Activated T-helper 1 cell treated with anti-CD3 and anti-CD28 coated beads, Interleukin-12 subunit alpha, Interleukin-12 subunit beta, Interleukin-2, Interleukin-4 antibody, amounts not matched to agents 30 ng/mL and 10 ng/mL and 1 ng/mL, durations not matched to agents 14 hours and 24 hours and 36 hours (primary cell): Measurements from ENCODE around the gene FAM163A. TPM values are rescaled to one million over a fixed set of nuclear protein-coding genes. Genes with fewer than 3 reads are reported as not detected.

Source experiments
- DNase-seq: peaks from one replicate; pipeline ENCODE4 v3.0.0; 2021; ENCODE audit warnings: low spot score
- H3K27ac Mint-ChIP-seq: one replicate; pipeline ENCODE4 v1.8.0; 2021; ENCODE audit warnings: mild to moderate bottlenecking, mixed read lengths
- H3K27me3 Mint-ChIP-seq: one replicate; pipeline ENCODE4 v1.8.0; 2022; ENCODE audit warnings: mild to moderate bottlenecking, moderate library complexity, mixed read lengths; ENCODE audit not compliant: insufficient read depth
- H3K36me3 Mint-ChIP-seq: one replicate; pipeline ENCODE4 v1.8.0; 2021; ENCODE audit warnings: low read depth, mixed read lengths
- H3K4me1 Mint-ChIP-seq: one replicate; pipeline ENCODE4 v1.8.0; 2021; ENCODE audit warnings: low read depth, mixed read lengths
- H3K4me3 Mint-ChIP-seq: one replicate; pipeline ENCODE4 v1.8.0; 2021; ENCODE audit warnings: mild to moderate bottlenecking, moderate library complexity, mixed read lengths
- H3K9me3 Mint-ChIP-seq: one replicate; pipeline ENCODE4 v1.8.0; 2021; ENCODE audit warnings: mixed read lengths
- intact Hi-C: fragments of 100-400 bp; cut with micrococcal nuclease; formaldehyde crosslinking; loops from one replicate; pipeline ENCODE4 v1.15.1; 2024
- total RNA-seq: library from RNA; stranded (reverse); gene quantifications from 2 replicates; pipeline ENCODE4 v1.2.3, GENCODE V29; 2022

FAM163A gene
- total RNA-seq, 1 donor from 2014 or later: not detected

DNA sequence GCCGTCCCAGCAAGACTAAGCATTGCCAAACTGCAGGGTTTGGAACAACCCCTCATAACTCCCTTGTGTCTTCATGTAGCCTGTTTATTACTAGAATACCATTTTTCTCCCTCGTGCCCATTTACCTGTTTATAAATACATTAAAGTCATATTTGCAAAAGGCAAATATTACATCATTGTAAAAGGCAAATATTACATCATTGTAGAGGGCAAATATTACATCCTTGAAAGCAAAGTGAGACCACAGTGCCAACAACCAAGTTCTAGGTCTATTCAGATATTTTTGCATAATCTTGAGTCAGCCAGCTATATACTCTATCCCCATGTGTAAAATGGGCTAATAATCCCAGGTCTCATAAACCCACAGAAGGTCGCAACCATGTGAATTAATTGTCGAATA is 11.4 kb upstream of the FAM163A start:
- Mint-ChIP-seq H3K36me3 (no peaks in the 10 kb centered on the region), H3K4me1 (no peaks in the 10 kb centered on the region), H3K4me3 (no peak overlapping the region), H3K9me3 (no peaks in the 10 kb centered on the region), H3K27me3 (peaks cover 20% of the 10 kb centered on the region), H3K27ac (no peak overlapping the region)
- intact Hi-C loops: no loop called here
- no peak for DNase-seq

DNA sequence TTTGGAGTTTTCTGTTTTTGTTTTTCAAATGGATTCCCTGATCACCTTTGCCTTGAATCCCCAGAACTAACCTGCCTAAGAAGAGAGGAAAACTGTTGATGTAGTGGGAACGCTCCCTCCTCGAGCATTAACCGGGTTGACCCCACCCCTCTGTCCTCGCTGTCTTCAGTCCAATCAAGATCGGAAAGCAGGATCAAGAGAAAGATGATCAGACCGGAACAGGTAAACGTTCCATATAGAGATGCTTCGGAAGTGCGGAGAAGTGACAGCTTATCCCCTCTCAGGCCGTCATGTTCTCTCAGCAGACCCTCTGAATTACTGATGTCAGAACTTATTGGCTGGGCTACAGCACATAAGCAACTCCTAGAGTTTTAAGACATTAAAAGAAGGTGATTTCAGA is 800 bp upstream of the FAM163A start:
- H3K4me3 Mint-ChIP-seq: no peak overlapping the region
- H3K36me3 Mint-ChIP-seq: no peaks in the 10 kb centered on the region
- intact Hi-C loops: no loop called here
- H3K27ac Mint-ChIP-seq: no peak overlapping the region
- peaks cover 56% of the 10 kb centered on the region for H3K27me3 Mint-ChIP-seq
- no peaks in the 10 kb centered on the region for H3K9me3 Mint-ChIP-seq
- peaks cover 5% of the 10 kb centered on the region for H3K4me1 Mint-ChIP-seq
- DNase-seq: no peak

DNA sequence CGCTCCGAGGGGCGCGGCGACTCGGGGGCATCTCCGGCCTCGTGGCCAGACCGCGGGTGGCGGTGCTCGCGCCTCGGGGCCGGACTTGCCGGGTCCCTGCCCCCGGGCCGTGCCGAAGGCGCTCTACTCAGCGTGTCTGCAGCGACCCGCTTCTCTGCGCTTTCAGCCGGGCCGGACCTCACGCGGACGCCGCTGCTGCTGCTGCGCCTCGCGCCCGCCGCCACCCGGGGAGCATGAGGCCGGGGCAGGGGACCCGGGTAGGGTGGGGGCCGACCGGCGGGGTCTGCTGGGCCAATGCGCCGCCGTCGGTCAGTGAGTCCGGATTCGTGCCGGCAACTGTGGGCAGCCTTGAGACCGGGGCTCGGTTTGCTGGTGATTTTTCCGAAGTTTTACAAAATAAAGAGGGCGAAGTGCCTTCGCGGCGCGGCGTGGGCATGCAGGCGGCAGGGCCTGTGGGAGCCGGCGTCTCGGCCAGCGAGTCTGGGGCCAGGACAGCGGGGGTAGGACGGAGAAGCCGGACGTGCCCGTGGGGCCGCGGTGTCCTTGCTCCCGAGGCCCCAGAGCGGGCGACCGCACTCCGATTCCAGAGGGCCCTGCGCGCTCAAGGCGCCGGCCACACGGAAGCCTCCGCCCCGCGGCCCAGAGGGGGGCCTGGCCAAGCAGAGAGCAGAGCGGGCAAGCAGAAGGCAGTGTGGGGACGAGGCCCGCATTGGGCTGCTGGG is 749 bp downstream of the FAM163A start:
- DNase-seq: no peak
- Mint-ChIP-seq H3K4me3 (no peak overlapping the region), H3K27me3 (peaks cover 61% of the 10 kb centered on the region)

DNA sequence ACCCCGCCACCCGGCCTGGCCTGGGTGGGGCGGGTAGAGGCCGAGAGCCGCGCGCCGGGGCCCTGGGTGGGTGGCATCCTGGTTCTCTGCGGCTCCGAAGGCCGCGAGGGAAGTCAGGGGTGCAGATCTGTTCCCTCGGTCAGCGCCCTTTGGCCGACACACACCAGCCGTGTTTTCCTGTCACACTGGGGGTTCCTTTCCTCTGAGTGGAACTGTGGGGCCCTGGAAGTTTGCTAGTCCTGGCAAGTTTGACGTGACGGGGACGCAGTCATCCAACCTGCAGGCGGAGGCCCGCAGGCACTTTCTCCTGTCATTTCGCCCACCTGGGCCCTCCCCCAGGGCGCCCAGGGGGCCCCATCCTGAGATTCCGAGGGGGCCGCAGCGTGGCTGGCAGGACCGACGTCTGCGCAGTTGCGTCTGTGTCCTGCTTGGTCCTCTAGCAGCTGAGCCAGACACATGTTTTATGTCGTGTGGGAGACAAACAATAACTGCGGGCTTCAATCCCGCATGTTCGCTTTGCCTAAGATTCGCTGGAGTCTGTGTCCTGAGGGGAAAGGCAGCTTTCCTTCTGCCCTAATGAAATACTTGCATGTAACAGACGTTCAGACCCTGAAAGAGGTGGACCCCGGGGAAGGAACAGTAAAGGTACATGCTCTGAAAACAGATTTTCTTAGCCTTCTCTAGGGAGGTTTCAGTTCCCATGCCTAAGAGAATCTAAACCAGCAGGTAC is 1.5 kb downstream of the FAM163A start:
- Mint-ChIP-seq H3K4me1 (peaks cover 5% of the 10 kb centered on the region), H3K4me3 (no peak overlapping the region), H3K27ac (no peak overlapping the region), H3K27me3 (peaks cover 59% of the 10 kb centered on the region), H3K9me3 (no peaks in the 10 kb centered on the region), H3K36me3 (no peaks in the 10 kb centered on the region)
- no peak for DNase-seq
- intact Hi-C loops: no loop called here

More for the DNA sequence above, 749 bp downstream of the FAM163A start:
- no peak overlapping the region for H3K27ac Mint-ChIP-seq
- H3K9me3 Mint-ChIP-seq: no peaks in the 10 kb centered on the region
- peaks cover 5% of the 10 kb centered on the region for H3K4me1 Mint-ChIP-seq
- intact Hi-C loops: no loop called here
- H3K36me3 Mint-ChIP-seq: no peaks in the 10 kb centered on the region

DNA sequence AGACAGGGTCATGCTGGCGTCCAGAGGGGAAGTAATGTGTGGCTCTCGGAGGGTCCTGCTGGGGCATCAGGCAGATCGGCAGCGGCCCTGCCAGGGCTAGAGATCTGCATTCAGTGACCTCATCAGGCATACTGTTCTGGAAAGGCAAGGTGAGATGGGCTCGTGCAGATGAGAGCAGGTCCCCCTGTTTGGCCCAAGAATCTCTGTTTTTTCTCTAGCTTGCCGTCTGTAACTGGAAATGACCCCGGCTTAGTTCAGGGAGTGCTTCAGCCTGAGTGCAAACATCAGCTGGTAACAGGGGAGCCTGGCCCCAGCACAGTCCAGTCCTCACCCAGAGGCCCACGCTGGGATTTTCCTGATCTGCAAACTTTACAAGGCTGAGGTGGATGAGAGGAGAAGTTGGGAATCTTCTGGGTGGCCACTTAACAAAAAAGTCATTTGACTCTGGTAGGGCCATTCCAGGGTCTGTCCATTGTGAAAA is 2.1 kb downstream of the FAM163A start:
- intact Hi-C loops: no loop called here
- no peaks in the 10 kb centered on the region for H3K36me3 Mint-ChIP-seq
- DNase-seq: no peak
- peaks cover 58% of the 10 kb centered on the region for H3K27me3 Mint-ChIP-seq
- no peaks in the 10 kb centered on the region for H3K9me3 Mint-ChIP-seq
- no peak overlapping the region for H3K4me3 Mint-ChIP-seq
- peaks cover 5% of the 10 kb centered on the region for H3K4me1 Mint-ChIP-seq
- H3K27ac Mint-ChIP-seq: no peak overlapping the region

DNA sequence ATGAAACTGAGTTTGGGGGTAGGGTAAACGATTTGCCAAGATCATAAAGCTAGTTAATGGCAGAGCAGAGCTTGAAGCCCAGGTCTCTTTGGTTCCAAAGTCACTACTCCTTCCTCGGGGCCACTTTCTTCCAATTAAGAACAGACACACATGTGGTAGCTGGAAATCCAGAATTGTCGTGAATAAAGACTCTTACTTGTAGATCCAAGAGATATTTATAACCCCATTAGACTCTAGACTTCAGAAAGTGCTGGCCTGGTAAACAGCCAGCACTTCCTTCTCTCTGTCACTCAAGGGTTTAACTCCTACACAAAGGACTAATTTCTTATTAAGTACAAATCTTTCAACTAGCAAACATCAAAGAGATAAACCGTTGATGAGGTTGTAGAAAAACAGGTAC is 2.7 kb downstream of the FAM163A start:
- Mint-ChIP-seq H3K36me3 (no peaks in the 10 kb centered on the region), H3K4me3 (no peak overlapping the region), H3K27me3 (peaks cover 53% of the 10 kb centered on the region), H3K4me1 (peaks cover 5% of the 10 kb centered on the region), H3K9me3 (no peaks in the 10 kb centered on the region), H3K27ac (no peak overlapping the region)
- DNase-seq: no peak
- intact Hi-C loops: no loop called here

DNA sequence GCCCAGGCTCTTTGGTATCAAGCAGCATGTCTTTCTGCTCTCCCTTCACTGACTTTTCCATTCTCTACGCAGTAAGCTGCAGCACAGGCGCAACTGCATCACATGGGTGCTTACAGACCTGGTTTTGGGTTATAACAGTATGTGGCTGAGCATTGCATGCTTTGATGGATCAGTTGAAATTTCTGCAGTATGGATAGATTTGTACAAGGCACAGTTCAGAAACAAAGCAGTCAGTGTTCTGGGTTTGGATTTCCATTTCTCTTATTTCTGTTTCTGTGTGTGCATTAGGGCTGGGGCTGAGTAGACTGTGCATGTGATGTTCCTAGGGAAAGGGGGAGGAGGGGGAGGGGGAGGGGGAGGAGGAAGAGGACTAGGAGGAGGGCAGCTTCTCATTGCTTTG is 4.5 kb downstream of the FAM163A start:
- H3K4me3 Mint-ChIP-seq: no peak overlapping the region

DNA sequence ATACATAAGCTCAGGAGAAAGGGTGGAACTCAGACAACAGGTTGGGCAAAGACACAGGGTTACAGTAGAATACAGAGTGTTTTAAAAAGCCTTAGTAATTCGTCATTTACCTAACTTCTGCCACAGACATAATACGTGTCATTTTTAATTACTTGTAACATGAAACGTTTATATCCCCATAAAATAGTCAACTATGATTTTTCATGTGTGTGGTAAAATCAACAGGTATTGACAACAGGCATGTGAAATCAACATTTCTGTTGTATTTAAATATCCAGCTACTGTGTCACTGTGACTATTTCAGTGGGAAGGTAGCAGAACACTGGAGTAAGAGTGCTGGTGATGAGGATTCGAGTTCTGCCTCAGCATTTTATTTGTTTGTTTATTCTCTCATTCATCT is 5.7 kb downstream of the FAM163A start:
- H3K27ac Mint-ChIP-seq: no peak overlapping the region
- intact Hi-C loops: no loop called here
- H3K27me3 Mint-ChIP-seq: peaks cover 39% of the 10 kb centered on the region
- H3K36me3 Mint-ChIP-seq: no peaks in the 10 kb centered on the region
- DNase-seq: no peak
- no peaks in the 10 kb centered on the region for H3K9me3 Mint-ChIP-seq
- no peak overlapping the region for H3K4me3 Mint-ChIP-seq
- no peaks in the 10 kb centered on the region for H3K4me1 Mint-ChIP-seq

More for the DNA sequence above, 4.5 kb downstream of the FAM163A start:
- intact Hi-C loops: no loop called here
- peaks cover 3% of the 10 kb centered on the region for H3K4me1 Mint-ChIP-seq
- DNase-seq: no peak
- H3K27me3 Mint-ChIP-seq: peaks cover 40% of the 10 kb centered on the region
- no peaks in the 10 kb centered on the region for H3K9me3 Mint-ChIP-seq
- no peaks in the 10 kb centered on the region for H3K36me3 Mint-ChIP-seq
- H3K27ac Mint-ChIP-seq: no peak overlapping the region

DNA sequence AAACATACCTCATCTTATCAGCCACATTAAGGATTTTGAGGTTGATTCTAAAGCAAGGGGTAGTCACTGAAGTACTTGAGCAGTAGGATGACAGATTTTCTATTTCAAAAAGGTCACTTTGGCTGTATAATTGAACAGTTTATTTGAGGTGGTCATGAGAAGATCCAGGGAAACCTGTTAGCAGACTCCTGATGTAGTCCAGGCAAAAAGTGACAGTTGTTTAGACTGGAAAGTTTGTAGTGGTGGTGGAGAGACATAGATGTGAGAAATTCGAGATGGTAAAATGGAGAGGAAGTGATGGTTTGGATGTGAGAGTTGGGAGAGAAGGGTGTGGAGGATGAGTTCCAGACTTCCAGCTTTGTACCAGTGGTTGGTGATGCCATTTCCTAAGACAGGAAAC is 7.5 kb downstream of the FAM163A start:
- intact Hi-C loops: no loop called here
- no peak for DNase-seq
- no peaks in the 10 kb centered on the region for H3K9me3 Mint-ChIP-seq
- peaks cover 28% of the 10 kb centered on the region for H3K27me3 Mint-ChIP-seq
- no peak overlapping the region for H3K4me3 Mint-ChIP-seq
- H3K36me3 Mint-ChIP-seq: no peaks in the 10 kb centered on the region
- no peaks in the 10 kb centered on the region for H3K4me1 Mint-ChIP-seq
- no peak overlapping the region for H3K27ac Mint-ChIP-seq

DNA sequence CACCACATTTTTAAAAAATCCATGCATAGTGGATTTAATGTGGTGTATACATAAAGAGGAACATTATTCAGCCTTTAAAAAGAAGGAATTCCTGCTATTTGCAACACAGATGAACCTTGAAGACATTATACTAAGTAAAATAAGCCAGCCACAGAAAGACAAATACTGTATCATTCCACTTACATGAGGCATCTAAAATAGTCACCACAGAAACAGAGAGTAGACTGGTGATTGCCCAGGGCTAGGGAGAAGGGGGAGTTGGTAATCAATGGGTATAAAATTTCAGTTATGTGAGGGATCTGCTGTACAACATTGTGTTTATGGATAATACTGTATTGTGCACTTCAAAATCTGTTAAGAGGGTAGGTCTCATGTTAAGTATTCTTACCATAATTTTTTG is 10.0 kb downstream of the FAM163A start:
- Mint-ChIP-seq H3K36me3 (no peaks in the 10 kb centered on the region), H3K9me3 (no peaks in the 10 kb centered on the region), H3K27ac (no peak overlapping the region), H3K4me3 (no peak overlapping the region), H3K4me1 (no peaks in the 10 kb centered on the region), H3K27me3 (peaks cover 13% of the 10 kb centered on the region)
- DNase-seq: no peak
- intact Hi-C loops: no loop called here

DNA sequence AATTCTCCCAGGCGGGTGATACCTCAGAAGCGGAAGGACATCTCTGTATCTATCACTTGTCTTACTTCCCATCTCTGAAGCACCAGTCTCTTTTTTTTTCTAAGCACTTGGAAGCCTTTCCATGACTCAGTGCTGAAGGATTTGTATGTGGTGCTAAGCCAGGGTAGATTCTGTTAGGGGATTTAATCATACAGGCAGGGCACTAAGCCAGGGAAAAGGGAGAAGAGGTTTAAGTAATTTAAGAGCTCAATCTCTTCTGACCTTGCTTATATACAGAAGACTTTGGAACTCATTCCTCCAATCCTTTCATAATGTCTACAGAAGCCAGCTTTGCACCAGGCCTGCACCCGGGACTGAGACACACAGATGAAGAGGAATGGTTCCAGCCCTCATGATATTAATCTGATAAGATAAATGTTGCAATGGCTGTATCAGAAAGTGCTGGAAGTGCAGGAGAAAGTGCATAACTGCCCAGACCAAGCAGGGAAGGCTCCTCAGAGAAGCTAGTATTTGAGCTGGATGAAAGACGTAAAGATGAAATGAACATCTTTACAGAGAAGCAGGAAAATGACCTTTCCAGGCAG is 11.0 kb downstream of the FAM163A start:
- H3K36me3 Mint-ChIP-seq: no peaks in the 10 kb centered on the region
- H3K4me3 Mint-ChIP-seq: no peak overlapping the region
- no peaks in the 10 kb centered on the region for H3K4me1 Mint-ChIP-seq
- H3K27ac Mint-ChIP-seq: no peak overlapping the region
- DNase-seq: no peak
- intact Hi-C loops: no loop called here
- H3K9me3 Mint-ChIP-seq: no peaks in the 10 kb centered on the region
- H3K27me3 Mint-ChIP-seq: peaks cover 11% of the 10 kb centered on the region

DNA sequence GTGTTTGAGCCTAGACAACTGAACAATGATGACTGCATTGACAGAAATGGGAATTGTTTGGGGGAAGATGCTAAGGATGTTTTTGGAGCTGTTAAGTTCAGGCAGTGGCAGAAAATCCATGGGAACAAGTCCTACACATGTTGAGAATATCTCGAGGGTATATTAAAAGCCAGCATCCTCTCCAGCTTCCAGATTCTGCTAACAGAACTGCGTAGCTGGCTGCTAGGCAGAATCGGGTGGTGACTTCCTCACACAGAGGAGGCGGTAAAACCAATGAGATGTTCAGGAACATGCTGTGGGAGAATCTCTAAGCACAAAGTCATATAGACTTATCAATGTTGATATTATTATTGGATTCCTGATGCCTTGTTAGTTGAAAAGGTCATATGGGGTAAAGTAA is 14.8 kb downstream of the FAM163A start:
- no peaks in the 10 kb centered on the region for H3K9me3 Mint-ChIP-seq
- H3K4me1 Mint-ChIP-seq: no peaks in the 10 kb centered on the region
- peaks cover 8% of the 10 kb centered on the region for H3K27me3 Mint-ChIP-seq
- no peak for DNase-seq
- H3K4me3 Mint-ChIP-seq: no peak overlapping the region
- H3K36me3 Mint-ChIP-seq: no peaks in the 10 kb centered on the region
- intact Hi-C loops: no loop called here
- no peak overlapping the region for H3K27ac Mint-ChIP-seq

DNA sequence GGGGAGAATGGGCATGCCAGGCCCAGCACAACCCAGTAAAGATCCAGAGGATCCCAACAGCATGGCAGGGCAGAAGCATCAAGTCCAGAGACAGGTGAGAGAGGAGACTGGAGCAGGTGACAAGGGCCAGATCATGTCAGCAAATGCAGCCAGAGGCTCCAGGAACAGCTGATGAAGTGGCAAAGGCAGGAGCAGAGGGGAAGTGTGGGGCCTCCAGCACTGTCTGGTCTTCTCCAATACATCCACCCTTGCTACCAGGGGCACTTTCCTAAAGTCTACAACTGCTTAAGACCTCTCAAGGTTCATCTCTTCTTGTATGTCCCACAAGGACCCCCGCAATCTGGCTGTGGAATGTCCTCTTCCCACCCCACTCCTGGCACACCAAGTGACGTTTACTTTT is 17.4 kb downstream of the FAM163A start:
- no peaks in the 10 kb centered on the region for H3K9me3 Mint-ChIP-seq
- H3K27ac Mint-ChIP-seq: no peak overlapping the region
- DNase-seq: no peak
- no peaks in the 10 kb centered on the region for H3K36me3 Mint-ChIP-seq
- no peak overlapping the region for H3K4me3 Mint-ChIP-seq
- intact Hi-C loops: no loop called here
- H3K27me3 Mint-ChIP-seq: peaks cover 8% of the 10 kb centered on the region
- H3K4me1 Mint-ChIP-seq: no peaks in the 10 kb centered on the region
